ENCODE measurements around the gene G6PC3.

GRCh38 chr17:44097110-44097958 lies 26.8 kb downstream of the G6PC3 start:
- TF ChIP-seq GATA2 (IDR thresholded peaks at IDR 0.05; ENCODE audit: low read depth, low read length) (no peak), GATA3 (IDR thresholded peaks at IDR 0.05; ENCODE audit: low read depth, low read length) (no peak)

All from SH-SY5Y (cell line).